ENCODE data around the gene PSME1. TPM values are rescaled to one million over a fixed set of nuclear protein-coding genes. Genes with fewer than 3 reads are reported as not detected.

Gene PSME1
- 368 TPM for polyA plus RNA-seq (2012; ENCODE audit: low read depth, missing spikeins)

DNA sequence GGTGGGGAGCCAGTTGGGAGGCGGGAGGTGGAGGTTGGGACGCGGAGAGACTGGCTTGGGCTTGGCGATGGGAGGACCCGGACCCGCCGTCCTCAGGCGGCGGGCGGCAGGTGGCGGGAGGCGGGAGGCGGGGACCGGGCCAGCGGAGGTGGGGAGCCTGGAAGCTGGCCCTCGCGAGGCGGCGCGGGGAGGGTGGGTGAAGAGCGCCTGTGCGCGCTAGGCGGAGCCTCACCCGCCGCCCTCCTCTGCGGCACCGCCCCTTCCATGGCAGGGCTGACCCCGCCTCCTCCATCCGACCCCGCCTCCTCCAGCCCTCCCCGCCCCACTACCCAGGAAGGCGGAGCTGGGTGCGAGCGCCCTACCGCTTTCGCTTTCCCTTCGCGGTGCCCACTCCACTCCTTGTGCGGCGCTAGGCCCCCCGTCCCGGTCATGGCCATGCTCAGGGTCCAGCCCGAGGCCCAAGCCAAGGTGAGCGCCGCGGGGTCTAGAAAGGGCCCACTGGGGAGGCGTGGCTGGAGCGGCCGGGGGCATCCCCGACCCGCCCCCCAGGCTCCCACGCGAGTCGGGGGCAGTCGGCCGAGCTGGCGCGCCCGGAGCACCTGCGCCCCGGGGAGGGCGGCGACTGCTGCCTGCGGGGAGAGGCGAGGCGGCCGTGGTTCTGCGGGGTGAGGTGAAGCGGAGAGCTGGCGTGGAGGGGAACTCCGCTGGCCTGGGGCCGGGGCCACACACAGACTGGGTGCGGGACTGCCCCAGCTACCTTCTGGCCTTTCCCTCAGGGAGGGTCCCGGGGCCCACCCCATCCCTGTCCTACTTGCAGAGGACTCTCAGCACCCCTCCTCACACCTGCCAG lies at the start of gene PSME1:
TSS of gene PSME1 (plus strand) at position 361 of the 850 bp plus-strand sequence. CDS start at position 430, 69 bp downstream.
- TF ChIP-seq PAX5 (IDR thresholded peaks at IDR 0.05; ENCODE audit: insufficient read depth, low read length, severe bottlenecking), result no peak
- peak; percentile 47; the same call in 1 of the 2 replicates for TF ChIP-seq POLR2A (IDR thresholded peaks at IDR 0.05; ENCODE audit: low read depth, low read length)
- peak; percentile 36; the same call in 1 of the 2 replicates for TF ChIP-seq POLR2AphosphoS5 (IDR thresholded peaks at IDR 0.05; ENCODE audit: low read depth, low read length)
- no peak for TF ChIP-seq POU2F2 (IDR thresholded peaks at IDR 0.05; ENCODE audit: low read depth, low read length)
- TF ChIP-seq SPI1 (IDR thresholded peaks at IDR 0.05; ENCODE audit: low read depth, low read length), result no peak
- TF ChIP-seq TAF1 (IDR thresholded peaks at IDR 0.05; ENCODE audit: low read depth, low read length), result no peak
- FAIRE-seq (peak; percentile 99), DNase-seq (ENCODE audit: insufficient read length, low spot score) (peak; percentile 94)

DNA sequence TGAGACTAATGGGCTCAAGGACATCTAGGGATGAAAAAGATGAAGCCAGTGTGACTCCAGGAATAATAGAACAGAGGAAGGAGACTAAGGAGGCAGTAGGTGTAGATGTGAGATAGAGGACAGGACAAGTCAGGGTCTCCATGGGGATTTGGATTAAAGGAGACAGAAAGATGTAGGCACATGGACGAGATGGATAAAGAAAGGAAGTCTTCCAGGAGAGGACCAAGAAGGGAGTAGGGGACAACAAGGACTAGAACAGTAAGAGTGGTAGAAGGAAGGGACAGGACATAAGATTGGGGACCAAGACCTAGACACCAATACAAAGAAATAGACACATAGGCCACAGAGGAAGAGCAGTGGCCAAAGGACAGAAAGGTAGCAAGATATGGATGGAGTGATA lies 49.0 kb upstream of the PSME1 start:
- no peak for DNase-seq (ENCODE audit: insufficient read length, low spot score)
- TF ChIP-seq POLR2A (IDR thresholded peaks at IDR 0.05; ENCODE audit: low read depth, low read length) (no peak), PAX5 (IDR thresholded peaks at IDR 0.05; ENCODE audit: insufficient read depth, low read length, severe bottlenecking) (no peak), SPI1 (IDR thresholded peaks at IDR 0.05; ENCODE audit: low read depth, low read length) (no peak), TAF1 (IDR thresholded peaks at IDR 0.05; ENCODE audit: low read depth, low read length) (no peak), POU2F2 (IDR thresholded peaks at IDR 0.05; ENCODE audit: low read depth, low read length) (no peak), POLR2AphosphoS5 (IDR thresholded peaks at IDR 0.05; ENCODE audit: low read depth, low read length) (no peak)
- FAIRE-seq, result no peak

DNA sequence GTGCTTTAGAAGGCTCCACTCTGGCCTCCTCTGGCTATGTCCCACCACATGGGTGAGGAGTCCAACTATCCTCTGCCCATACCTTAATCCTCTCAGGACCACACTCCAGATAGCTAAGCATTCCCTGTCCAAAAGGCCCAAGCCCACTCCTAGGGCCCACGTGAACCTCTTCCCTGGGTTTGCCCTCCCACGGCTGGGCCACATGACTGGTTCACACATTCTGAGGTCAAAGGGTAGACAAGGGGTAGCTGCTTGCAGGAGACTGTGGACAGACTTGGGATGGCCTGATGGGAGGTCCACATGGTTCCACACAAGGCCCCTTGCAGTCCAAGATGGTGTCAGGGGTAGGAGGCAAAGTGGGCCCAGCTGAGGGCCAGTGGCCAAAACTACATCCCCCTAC lies 47.9 kb upstream of the PSME1 start:
- no peak for FAIRE-seq
- TF ChIP-seq SPI1 (IDR thresholded peaks at IDR 0.05; ENCODE audit: low read depth, low read length) (no peak), POU2F2 (IDR thresholded peaks at IDR 0.05; ENCODE audit: low read depth, low read length) (no peak), TAF1 (IDR thresholded peaks at IDR 0.05; ENCODE audit: low read depth, low read length) (no peak), POLR2AphosphoS5 (IDR thresholded peaks at IDR 0.05; ENCODE audit: low read depth, low read length) (no peak)
- no peak for DNase-seq (ENCODE audit: insufficient read length, low spot score)

DNA sequence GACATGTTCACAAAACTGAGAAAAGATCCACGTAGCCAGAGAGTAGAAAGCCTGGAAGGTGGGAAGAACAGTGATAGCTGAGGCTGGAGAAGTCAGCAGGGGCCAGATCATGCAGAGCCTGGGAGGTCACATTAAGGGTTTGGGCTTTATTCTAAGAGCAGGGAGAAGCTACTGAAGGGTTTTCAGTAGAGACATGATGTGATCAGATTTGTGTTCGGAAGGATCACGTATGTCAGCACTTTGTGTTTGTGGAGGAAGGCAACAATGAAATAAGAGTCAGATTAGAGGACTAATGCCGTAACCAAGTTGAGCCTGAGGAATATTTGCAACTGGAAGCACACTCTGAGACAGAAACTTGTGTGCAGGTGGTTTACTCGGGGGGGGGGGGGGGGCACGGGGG lies 46.1 kb upstream of the PSME1 start:
- TF ChIP-seq POLR2AphosphoS5 (IDR thresholded peaks at IDR 0.05; ENCODE audit: low read depth, low read length), result no peak
- TF ChIP-seq SPI1 (IDR thresholded peaks at IDR 0.05; ENCODE audit: low read depth, low read length), result no peak
- no peak for TF ChIP-seq PAX5 (IDR thresholded peaks at IDR 0.05; ENCODE audit: insufficient read depth, low read length, severe bottlenecking)
- TF ChIP-seq TAF1 (IDR thresholded peaks at IDR 0.05; ENCODE audit: low read depth, low read length), result no peak
- no peak for TF ChIP-seq POLR2A (IDR thresholded peaks at IDR 0.05; ENCODE audit: low read depth, low read length)
- no peak for TF ChIP-seq POU2F2 (IDR thresholded peaks at IDR 0.05; ENCODE audit: low read depth, low read length)
- DNase-seq (ENCODE audit: insufficient read length, low spot score) (no peak), FAIRE-seq (no peak)

GRCh38 chr14:24092110-24092504 lies 43.9 kb upstream of the PSME1 start:
- no peak for TF ChIP-seq POLR2A (IDR thresholded peaks at IDR 0.05; ENCODE audit: low read depth, low read length)
- TF ChIP-seq TAF1 (IDR thresholded peaks at IDR 0.05; ENCODE audit: low read depth, low read length), result no peak
- TF ChIP-seq POU2F2 (IDR thresholded peaks at IDR 0.05; ENCODE audit: low read depth, low read length), result no peak
- TF ChIP-seq POLR2AphosphoS5 (IDR thresholded peaks at IDR 0.05; ENCODE audit: low read depth, low read length), result no peak
- TF ChIP-seq SPI1 (IDR thresholded peaks at IDR 0.05; ENCODE audit: low read depth, low read length), result no peak
- no peak for TF ChIP-seq PAX5 (IDR thresholded peaks at IDR 0.05; ENCODE audit: insufficient read depth, low read length, severe bottlenecking)
- no peak for FAIRE-seq

GRCh38 chr14:24092505-24093206 lies 43.3 kb upstream of the PSME1 start:
- TF ChIP-seq POLR2A (IDR thresholded peaks at IDR 0.05; ENCODE audit: low read depth, low read length) (no peak), PAX5 (IDR thresholded peaks at IDR 0.05; ENCODE audit: insufficient read depth, low read length, severe bottlenecking) (no peak), SPI1 (IDR thresholded peaks at IDR 0.05; ENCODE audit: low read depth, low read length) (no peak), POU2F2 (IDR thresholded peaks at IDR 0.05; ENCODE audit: low read depth, low read length) (no peak), POLR2AphosphoS5 (IDR thresholded peaks at IDR 0.05; ENCODE audit: low read depth, low read length) (no peak), TAF1 (IDR thresholded peaks at IDR 0.05; ENCODE audit: low read depth, low read length) (no peak)
- FAIRE-seq, result no peak

More at GRCh38 chr14:24092110-24092504, 43.9 kb upstream of the PSME1 start:
- no peak for DNase-seq (ENCODE audit: insufficient read length, low spot score)

DNA sequence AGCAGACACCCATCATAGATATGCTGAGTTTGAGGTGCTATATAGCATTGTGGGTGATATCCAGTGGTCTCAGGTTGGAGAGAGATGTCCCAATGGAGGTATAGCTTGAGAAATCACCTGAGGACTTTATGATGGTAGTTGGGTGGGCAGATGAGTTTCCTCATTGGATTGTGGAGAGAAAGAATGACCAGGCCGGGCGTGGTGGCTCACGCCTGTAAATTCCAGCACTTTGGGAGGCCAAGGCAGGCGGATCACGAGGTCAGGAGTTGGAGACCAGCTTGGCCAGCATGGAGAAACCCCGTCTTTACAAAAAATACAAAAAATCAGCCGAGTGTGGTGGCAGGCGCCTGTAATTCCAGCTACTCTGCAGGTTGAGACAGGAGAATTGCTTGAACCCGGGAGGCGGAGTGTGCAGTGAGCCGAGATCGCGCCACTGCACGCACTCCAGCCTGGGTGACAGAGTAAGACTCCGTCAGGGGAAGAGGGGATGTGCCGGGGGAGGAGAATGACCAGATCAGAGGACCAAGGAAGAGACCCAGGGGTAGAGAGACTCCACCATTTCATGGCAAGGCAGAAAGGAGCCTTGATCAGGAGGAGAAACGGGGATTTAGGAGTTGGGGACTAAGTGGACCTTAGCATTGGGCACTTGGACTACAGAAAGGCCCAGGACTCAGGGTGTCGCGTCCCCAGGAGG lies 42.6 kb upstream of the PSME1 start:
- TF ChIP-seq SPI1 (IDR thresholded peaks at IDR 0.05; ENCODE audit: low read depth, low read length), result no peak
- no peak for TF ChIP-seq POLR2AphosphoS5 (IDR thresholded peaks at IDR 0.05; ENCODE audit: low read depth, low read length)
- no peak for TF ChIP-seq TAF1 (IDR thresholded peaks at IDR 0.05; ENCODE audit: low read depth, low read length)
- no peak for TF ChIP-seq PAX5 (IDR thresholded peaks at IDR 0.05; ENCODE audit: insufficient read depth, low read length, severe bottlenecking)
- TF ChIP-seq POLR2A (IDR thresholded peaks at IDR 0.05; ENCODE audit: low read depth, low read length), result no peak
- no peak for TF ChIP-seq POU2F2 (IDR thresholded peaks at IDR 0.05; ENCODE audit: low read depth, low read length)
- DNase-seq (ENCODE audit: insufficient read length, low spot score) (no peak), FAIRE-seq (no peak)

More at GRCh38 chr14:24092505-24093206, 43.3 kb upstream of the PSME1 start:
- no peak for DNase-seq (ENCODE audit: insufficient read length, low spot score)

GRCh38 chr14:24093901-24094840 lies 41.8 kb upstream of the PSME1 start, which contains the start of gene PCK2:
TSS of gene PCK2 (plus strand) at chr14:24094311. CDS start at chr14:24094406, 95 bp downstream.
- peak; percentile 69 for FAIRE-seq
- peak; percentile 78 for DNase-seq (ENCODE audit: insufficient read length, low spot score)
- TF ChIP-seq POU2F2 (IDR thresholded peaks at IDR 0.05; ENCODE audit: low read depth, low read length), result no peak
- TF ChIP-seq PAX5 (IDR thresholded peaks at IDR 0.05; ENCODE audit: insufficient read depth, low read length, severe bottlenecking), result no peak
- TF ChIP-seq POLR2A (IDR thresholded peaks at IDR 0.05; ENCODE audit: low read depth, low read length), result peak; percentile 51; the same call in 1 of the 2 replicates
- TF ChIP-seq POLR2AphosphoS5 (IDR thresholded peaks at IDR 0.05; ENCODE audit: low read depth, low read length), result peak; percentile 70
- no peak; the same call in 1 of the 2 replicates for TF ChIP-seq TAF1 (IDR thresholded peaks at IDR 0.05; ENCODE audit: low read depth, low read length)
- peak; percentile 74 for TF ChIP-seq SPI1 (IDR thresholded peaks at IDR 0.05; ENCODE audit: low read depth, low read length)

Data from GM12891 (cell line).